Adrenal gland (tissue), 5 donors: ENCODE measurements around the gene HAUS3.

Source experiments
- POLR2A ChIP-seq, 2 donors: fragments of 450-650 bp; IDR thresholded peaks; one replicate each; pipeline ENCODE4 v1.6.1; 2017; ENCODE audit warnings: antibody characterized with exemption in 2 of 2, mild to moderate bottlenecking in 2 of 2, moderate library complexity in 1 of 2
- TF ChIP-seq, protein P1 (sequence below), 6 experiments: fragments of 450-650 bp in 4 of 6; fragments of 200-600 bp in 2 of 6; sonication (generic) in 1 of 6; IDR thresholded peaks; 1 replicate in 5 of 6; 2 replicates in 1 of 6; pipeline versions ENCODE4 v1.5.1 to v1.8.0; 2016 to 2021; ENCODE audit warnings: antibody characterized with exemption in 6 of 6, mild to moderate bottlenecking in 2 of 6, moderate library complexity in 1 of 6
- donor health status: DM: no; HTN: no; CAD: no.

DNA sequence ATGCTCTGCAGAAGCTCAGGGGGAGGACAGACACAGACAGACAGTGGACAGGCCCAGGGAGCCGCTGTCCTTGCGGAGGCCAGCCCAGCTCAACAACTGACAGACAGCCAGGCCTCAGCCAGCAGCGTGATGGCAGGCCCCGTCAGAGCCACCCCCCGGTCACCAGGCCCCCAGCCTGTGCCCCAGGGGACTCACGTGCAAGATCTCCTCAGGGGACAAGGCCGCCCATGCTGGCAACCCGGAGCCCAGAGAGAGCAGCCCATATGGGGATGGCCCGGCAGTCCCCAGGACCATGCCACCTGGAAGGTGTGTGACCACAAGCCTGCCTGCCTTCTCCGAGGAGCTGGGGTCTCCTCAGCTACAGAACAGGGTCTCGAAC is 48.0 kb upstream of the HAUS3 start:
- TF ChIP-seq, protein P1, sequence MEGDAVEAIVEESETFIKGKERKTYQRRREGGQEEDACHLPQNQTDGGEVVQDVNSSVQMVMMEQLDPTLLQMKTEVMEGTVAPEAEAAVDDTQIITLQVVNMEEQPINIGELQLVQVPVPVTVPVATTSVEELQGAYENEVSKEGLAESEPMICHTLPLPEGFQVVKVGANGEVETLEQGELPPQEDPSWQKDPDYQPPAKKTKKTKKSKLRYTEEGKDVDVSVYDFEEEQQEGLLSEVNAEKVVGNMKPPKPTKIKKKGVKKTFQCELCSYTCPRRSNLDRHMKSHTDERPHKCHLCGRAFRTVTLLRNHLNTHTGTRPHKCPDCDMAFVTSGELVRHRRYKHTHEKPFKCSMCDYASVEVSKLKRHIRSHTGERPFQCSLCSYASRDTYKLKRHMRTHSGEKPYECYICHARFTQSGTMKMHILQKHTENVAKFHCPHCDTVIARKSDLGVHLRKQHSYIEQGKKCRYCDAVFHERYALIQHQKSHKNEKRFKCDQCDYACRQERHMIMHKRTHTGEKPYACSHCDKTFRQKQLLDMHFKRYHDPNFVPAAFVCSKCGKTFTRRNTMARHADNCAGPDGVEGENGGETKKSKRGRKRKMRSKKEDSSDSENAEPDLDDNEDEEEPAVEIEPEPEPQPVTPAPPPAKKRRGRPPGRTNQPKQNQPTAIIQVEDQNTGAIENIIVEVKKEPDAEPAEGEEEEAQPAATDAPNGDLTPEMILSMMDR (IDR thresholded peaks at IDR 0.05): no peak
- no peak for TF ChIP-seq POLR2A (IDR thresholded peaks at IDR 0.05)
